GM12878 (cell line): ENCODE results near the gene UGT2B11.
"Not testable (repeated sequence)": the region's sequence is repeated elsewhere in the genome, so short reads cannot be mapped to it uniquely, and the experiment has no call there.

Experiments
- ASH2L ChIP-seq: fragments of 300-600, 200-600 bp; sonication (generic); IDR thresholded peaks from 2 replicates; pipeline ENCODE4 v1.6.1; 2017; ENCODE audit warnings: low read depth, mild to moderate bottlenecking, borderline replicate concordance
- BHLHE40 ChIP-seq, 2 experiments: fragments of 450-650 bp in 1 of 2; IDR thresholded peaks; 2 replicates each; pipeline ENCODE4 v1.6.1; 2011 to 2017; ENCODE audit warnings: low read depth in 2 of 2, borderline replicate concordance in 1 of 2, improper control_type of control experiment in 1 of 2, low read length in 1 of 2, mild to moderate bottlenecking in 1 of 2
- EP300 ChIP-seq, 2 experiments: fragments of 150-350 bp in 1 of 2; IDR thresholded peaks; 2 replicates each; pipeline ENCODE4 v1.6.1; 2011 to 2012; ENCODE audit warnings: low read depth in 2 of 2, low read length in 2 of 2, borderline replicate concordance in 1 of 2, improper control_type of control experiment in 1 of 2, inconsistent platforms in 1 of 2; ENCODE audit not compliant: control insufficient read depth in 1 of 2
- EZH2 ChIP-seq: IDR thresholded peaks from 2 replicates; pipeline ENCODE4 v1.6.1; 2012; ENCODE audit warnings: low read depth, mild to moderate bottlenecking, control low read depth, inconsistent platforms, low read length, borderline replicate concordance; ENCODE audit not compliant: control insufficient read depth
- MAX ChIP-seq: IDR thresholded peaks from 2 replicates; pipeline ENCODE4 v1.6.1; 2012; ENCODE audit warnings: low read depth, low read length, improper control_type of control experiment
- MLLT1 ChIP-seq: fragments of 450-650 bp; IDR thresholded peaks from 2 replicates; pipeline ENCODE4 v1.6.1; 2016; ENCODE audit warnings: mild to moderate bottlenecking
- MTA3 ChIP-seq: IDR thresholded peaks from 2 replicates; pipeline ENCODE4 v1.6.1; 2012; ENCODE audit warnings: low read length, inconsistent platforms, borderline replicate concordance
- POLR2A ChIP-seq: IDR thresholded peaks from 2 replicates; pipeline ENCODE4 v1.6.1; 2011; ENCODE audit warnings: low read depth, mild to moderate bottlenecking, low read length
- POLR2AphosphoS2 ChIP-seq: IDR thresholded peaks from 2 replicates; pipeline ENCODE4 v1.6.1; 2011; ENCODE audit warnings: low read depth, mild to moderate bottlenecking, low read length, improper control_type of control experiment, moderate library complexity
- TAF1 ChIP-seq: IDR thresholded peaks from 2 replicates; pipeline ENCODE4 v1.6.1; 2011; ENCODE audit warnings: mild to moderate bottlenecking, low read depth, low read length, borderline replicate concordance
- USF2 ChIP-seq: IDR thresholded peaks from 2 replicates; pipeline ENCODE4 v1.6.1; 2011; ENCODE audit warnings: low read depth, low read length, improper control_type of control experiment, borderline replicate concordance
- TF ChIP-seq, protein P1 (sequence below), 3 experiments: IDR thresholded peaks in 2 of 3; conservative IDR thresholded peaks in 1 of 3; 2 replicates each; pipeline ENCODE4 v1.5.1; 2011; ENCODE audit warnings: low read depth in 3 of 3, low read length in 3 of 3, mild to moderate bottlenecking in 3 of 3, control low read depth in 2 of 3, moderate library complexity in 2 of 3, inconsistent platforms in 1 of 3, mixed read lengths in 1 of 3; ENCODE audit not compliant: control insufficient read depth in 2 of 3, insufficient read depth in 1 of 3; ENCODE audit errors: extremely low read depth in 1 of 3

DNA sequence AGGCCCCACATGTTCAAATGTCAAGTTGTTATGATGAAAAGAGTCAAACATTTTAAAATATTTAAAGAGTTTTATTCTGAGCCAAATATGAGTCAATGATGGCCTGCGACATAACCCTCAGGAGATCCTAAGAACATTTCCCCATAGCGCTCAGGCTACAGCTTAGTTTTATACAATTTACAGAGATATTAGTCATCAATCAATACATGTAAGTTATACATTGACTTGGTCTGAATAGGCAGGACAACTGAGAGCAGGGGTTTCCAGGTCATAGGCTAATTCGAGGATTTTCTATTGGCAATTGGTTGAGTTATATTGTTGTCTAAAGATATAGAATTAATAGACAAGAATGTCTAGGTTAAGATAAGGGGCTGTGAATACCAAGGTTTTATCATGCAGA, 26.2 kb upstream of the UGT2B11 start:
- not testable (repeated sequence) for TF ChIP-seq MTA3; USF2; POLR2AphosphoS2; EP300 (IDR thresholded peaks at IDR 0.05; ENCODE audit: borderline replicate concordance in 1 of 2, control insufficient read depth in 1 of 2, low read depth in 2 of 2, low read length in 2 of 2); ASH2L; EZH2; MAX; TAF1; BHLHE40 (IDR thresholded peaks at IDR 0.05; ENCODE audit: borderline replicate concordance in 1 of 2, low read depth in 2 of 2, low read length in 1 of 2); MLLT1; POLR2A
- TF ChIP-seq, protein P1, sequence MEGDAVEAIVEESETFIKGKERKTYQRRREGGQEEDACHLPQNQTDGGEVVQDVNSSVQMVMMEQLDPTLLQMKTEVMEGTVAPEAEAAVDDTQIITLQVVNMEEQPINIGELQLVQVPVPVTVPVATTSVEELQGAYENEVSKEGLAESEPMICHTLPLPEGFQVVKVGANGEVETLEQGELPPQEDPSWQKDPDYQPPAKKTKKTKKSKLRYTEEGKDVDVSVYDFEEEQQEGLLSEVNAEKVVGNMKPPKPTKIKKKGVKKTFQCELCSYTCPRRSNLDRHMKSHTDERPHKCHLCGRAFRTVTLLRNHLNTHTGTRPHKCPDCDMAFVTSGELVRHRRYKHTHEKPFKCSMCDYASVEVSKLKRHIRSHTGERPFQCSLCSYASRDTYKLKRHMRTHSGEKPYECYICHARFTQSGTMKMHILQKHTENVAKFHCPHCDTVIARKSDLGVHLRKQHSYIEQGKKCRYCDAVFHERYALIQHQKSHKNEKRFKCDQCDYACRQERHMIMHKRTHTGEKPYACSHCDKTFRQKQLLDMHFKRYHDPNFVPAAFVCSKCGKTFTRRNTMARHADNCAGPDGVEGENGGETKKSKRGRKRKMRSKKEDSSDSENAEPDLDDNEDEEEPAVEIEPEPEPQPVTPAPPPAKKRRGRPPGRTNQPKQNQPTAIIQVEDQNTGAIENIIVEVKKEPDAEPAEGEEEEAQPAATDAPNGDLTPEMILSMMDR (IDR thresholded peaks at IDR 0.05 in 2 of 3, conservative IDR thresholded peaks at IDR 0.05 in 1 of 3; ENCODE audit: control insufficient read depth in 2 of 3, extremely low read depth in 1 of 3, insufficient read depth in 1 of 3, low read depth in 3 of 3, low read length in 3 of 3) = not testable (repeated sequence)
